ENCODE data around the gene P2RX3.

Gene P2RX3

DNA sequence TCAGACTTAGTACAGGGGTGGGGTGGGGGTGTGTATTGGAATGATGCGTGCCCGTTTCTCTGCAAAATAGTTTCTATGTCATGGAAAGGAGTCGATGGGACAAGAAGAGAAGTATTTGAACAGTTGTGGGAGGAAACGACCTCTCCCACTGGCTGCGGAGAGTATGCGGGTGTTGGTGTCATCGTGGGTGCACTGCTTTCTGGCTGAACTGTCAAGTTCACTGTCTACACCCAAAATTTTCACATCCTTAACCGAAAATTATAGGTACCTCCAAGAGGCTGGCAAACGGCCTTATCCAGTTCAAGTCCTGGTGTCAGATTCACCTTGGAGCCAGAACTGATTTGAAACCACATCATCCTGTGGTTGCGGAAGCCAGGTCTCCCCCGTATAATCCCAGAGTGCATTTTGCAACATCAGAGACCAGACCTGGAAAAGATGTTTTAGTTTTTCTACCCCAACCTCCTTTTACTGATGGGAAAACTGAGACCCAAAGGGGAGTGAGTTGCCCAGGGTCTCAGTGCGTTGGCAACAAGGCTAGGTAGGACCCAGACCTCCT lies 2.0 kb upstream of the P2RX3 start:
- no peak for TF ChIP-seq CREB1 (IDR thresholded peaks at IDR 0.05; ENCODE audit: low read depth)
- TF ChIP-seq RAD21 (IDR thresholded peaks at IDR 0.05; ENCODE audit: low read depth), result no peak
- no peak for TF ChIP-seq EGR1 (IDR thresholded peaks at IDR 0.05)
- no peak for TF ChIP-seq EP300 (IDR thresholded peaks at IDR 0.05; ENCODE audit: borderline replicate concordance)
- no peak for TF ChIP-seq TCF12 (IDR thresholded peaks at IDR 0.05; ENCODE audit: low read depth)
- TF ChIP-seq TEAD4 (IDR thresholded peaks at IDR 0.05), result no peak
- TF ChIP-seq FOXM1 (IDR thresholded peaks at IDR 0.05; ENCODE audit: borderline replicate concordance, low read depth), result no peak
- TF ChIP-seq, protein P1, sequence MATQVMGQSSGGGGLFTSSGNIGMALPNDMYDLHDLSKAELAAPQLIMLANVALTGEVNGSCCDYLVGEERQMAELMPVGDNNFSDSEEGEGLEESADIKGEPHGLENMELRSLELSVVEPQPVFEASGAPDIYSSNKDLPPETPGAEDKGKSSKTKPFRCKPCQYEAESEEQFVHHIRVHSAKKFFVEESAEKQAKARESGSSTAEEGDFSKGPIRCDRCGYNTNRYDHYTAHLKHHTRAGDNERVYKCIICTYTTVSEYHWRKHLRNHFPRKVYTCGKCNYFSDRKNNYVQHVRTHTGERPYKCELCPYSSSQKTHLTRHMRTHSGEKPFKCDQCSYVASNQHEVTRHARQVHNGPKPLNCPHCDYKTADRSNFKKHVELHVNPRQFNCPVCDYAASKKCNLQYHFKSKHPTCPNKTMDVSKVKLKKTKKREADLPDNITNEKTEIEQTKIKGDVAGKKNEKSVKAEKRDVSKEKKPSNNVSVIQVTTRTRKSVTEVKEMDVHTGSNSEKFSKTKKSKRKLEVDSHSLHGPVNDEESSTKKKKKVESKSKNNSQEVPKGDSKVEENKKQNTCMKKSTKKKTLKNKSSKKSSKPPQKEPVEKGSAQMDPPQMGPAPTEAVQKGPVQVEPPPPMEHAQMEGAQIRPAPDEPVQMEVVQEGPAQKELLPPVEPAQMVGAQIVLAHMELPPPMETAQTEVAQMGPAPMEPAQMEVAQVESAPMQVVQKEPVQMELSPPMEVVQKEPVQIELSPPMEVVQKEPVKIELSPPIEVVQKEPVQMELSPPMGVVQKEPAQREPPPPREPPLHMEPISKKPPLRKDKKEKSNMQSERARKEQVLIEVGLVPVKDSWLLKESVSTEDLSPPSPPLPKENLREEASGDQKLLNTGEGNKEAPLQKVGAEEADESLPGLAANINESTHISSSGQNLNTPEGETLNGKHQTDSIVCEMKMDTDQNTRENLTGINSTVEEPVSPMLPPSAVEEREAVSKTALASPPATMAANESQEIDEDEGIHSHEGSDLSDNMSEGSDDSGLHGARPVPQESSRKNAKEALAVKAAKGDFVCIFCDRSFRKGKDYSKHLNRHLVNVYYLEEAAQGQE (IDR thresholded peaks at IDR 0.05; ENCODE audit: low read depth), result no peak
- TF ChIP-seq YY1 (IDR thresholded peaks at IDR 0.05; ENCODE audit: low read depth), result no peak
- TF ChIP-seq, protein P2, sequence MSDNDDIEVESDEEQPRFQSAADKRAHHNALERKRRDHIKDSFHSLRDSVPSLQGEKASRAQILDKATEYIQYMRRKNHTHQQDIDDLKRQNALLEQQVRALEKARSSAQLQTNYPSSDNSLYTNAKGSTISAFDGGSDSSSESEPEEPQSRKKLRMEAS (IDR thresholded peaks at IDR 0.05), result no peak

DNA sequence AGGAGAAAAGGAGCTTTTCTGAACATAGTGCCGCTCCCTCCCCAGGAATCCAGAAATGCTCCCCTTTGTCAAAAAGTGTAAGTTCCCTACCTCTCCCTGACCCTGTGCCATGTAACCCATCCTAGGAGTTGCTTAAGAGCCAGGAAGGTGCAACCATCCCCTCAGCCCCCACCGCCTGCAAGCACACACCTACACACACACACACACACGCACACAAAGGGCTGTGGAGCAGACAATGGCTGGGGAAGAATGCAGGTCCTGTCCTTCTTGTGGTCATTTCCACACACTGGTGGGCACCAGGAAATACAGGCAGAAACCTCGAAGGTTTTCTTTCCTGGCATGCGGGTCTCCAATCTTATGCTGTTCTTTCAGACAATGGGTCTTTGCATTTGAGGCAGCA lies 1.2 kb downstream of the P2RX3 start:
- no peak for TF ChIP-seq ZBTB7A (IDR thresholded peaks at IDR 0.05; ENCODE audit: low read depth)
- TF ChIP-seq, protein P2 (IDR thresholded peaks at IDR 0.05), result no peak
- TF ChIP-seq NFIC (IDR thresholded peaks at IDR 0.05), result no peak
- no peak for TF ChIP-seq CREB1 (IDR thresholded peaks at IDR 0.05; ENCODE audit: low read depth)
- TF ChIP-seq, protein P1 (IDR thresholded peaks at IDR 0.05; ENCODE audit: low read depth), result no peak
- no peak for TF ChIP-seq TEAD4 (IDR thresholded peaks at IDR 0.05)

DNA sequence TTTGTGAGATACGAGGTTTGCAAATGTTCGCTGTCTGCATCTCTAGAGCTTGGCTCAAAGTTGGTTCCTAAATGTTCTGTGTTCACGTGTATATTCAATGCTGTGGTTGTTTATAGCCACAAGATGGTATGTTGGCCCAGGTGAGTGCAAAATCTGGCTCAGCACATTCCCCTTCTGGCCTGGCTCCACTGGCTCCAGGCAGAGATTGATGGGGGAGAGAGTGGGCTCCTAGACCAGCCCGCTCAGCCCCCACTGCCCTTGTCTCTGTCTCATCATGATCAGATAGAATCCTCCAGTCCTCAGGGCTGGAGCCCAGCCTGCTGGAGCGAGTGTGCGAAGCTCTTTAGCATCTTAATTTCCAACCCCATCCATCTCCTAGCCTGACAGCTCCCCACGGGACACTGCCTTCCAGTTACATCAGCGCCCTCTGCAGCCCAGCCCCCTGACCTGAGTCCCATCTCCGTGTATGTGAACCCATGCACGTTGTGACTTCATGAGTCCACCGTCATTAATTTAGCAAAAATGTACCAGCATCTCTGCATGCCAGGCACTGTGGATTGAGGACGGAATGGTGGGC lies 2.0 kb downstream of the P2RX3 start:
- no peak for TF ChIP-seq CREB1 (IDR thresholded peaks at IDR 0.05; ENCODE audit: low read depth)
- no peak for TF ChIP-seq EP300 (IDR thresholded peaks at IDR 0.05; ENCODE audit: borderline replicate concordance)
- TF ChIP-seq, protein P2 (IDR thresholded peaks at IDR 0.05), result no peak
- no peak for TF ChIP-seq YY1 (IDR thresholded peaks at IDR 0.05; ENCODE audit: low read depth)
- TF ChIP-seq RAD21 (IDR thresholded peaks at IDR 0.05; ENCODE audit: low read depth), result peak; percentile 31
- TF ChIP-seq ZBTB7A (IDR thresholded peaks at IDR 0.05; ENCODE audit: low read depth), result no peak
- TF ChIP-seq NFIC (IDR thresholded peaks at IDR 0.05), result no peak

DNA sequence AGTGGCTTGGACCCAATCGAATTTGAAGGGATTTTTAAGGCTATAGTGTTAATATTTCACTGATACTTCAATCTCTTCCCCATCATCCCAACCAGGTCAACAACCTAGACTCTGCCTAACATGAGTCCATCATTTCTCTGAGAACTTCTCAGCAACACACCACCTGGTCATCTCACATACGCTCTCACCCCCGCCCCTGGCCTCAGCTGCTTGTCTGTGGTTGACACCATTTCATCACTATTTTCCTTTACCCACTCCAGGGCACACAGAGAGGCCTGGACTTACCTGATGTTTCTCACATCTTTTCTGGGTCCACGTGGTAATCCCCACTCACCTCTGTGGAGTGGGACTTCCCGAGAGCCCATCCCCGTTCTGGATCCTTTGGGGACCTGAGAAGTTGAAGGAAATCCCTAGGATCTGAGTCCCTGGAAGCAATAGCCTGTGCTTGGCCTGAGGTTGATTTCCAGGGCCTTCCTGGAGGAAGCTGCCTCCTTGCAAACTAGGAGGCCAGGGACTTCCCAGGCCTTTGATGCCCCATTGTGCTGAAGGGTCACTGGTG lies 3.2 kb downstream of the P2RX3 start:
- no peak for TF ChIP-seq CREB1 (IDR thresholded peaks at IDR 0.05; ENCODE audit: low read depth)
- TF ChIP-seq TEAD4 (IDR thresholded peaks at IDR 0.05), result no peak
- TF ChIP-seq, protein P2 (IDR thresholded peaks at IDR 0.05), result no peak
- TF ChIP-seq TAF1 (IDR thresholded peaks at IDR 0.05; ENCODE audit: low read depth), result no peak
- TF ChIP-seq FOXM1 (IDR thresholded peaks at IDR 0.05; ENCODE audit: borderline replicate concordance, low read depth), result no peak

DNA sequence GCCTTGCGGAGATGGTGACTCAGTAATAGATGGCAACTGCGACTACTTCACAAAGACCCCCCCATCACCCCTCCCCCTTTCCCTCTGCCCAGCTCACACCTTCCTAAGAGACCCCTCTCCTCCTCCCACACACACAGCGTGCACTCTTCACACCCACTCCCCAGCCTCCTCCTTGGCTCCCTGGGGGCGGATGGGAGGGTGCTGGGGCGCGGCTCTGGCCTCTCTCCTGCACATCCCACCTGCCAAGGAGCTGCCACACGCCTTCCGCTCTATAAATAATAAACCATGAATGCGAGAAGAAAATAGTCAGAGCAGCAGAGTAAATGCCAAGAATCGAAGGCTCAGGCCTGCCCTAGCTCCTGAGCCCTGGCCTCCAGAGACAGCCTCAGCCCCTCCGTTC lies 4.5 kb downstream of the P2RX3 start:
- no peak for TF ChIP-seq CREB1 (IDR thresholded peaks at IDR 0.05; ENCODE audit: low read depth)
- TF ChIP-seq CEBPB (IDR thresholded peaks at IDR 0.05), result no peak
- TF ChIP-seq YY1 (IDR thresholded peaks at IDR 0.05; ENCODE audit: low read depth), result no peak
- no peak for TF ChIP-seq TAF1 (IDR thresholded peaks at IDR 0.05; ENCODE audit: low read depth)
- no peak for TF ChIP-seq NFIC (IDR thresholded peaks at IDR 0.05)
- no peak for TF ChIP-seq TCF12 (IDR thresholded peaks at IDR 0.05; ENCODE audit: low read depth)
- TF ChIP-seq ZBTB7A (IDR thresholded peaks at IDR 0.05; ENCODE audit: low read depth), result no peak
- no peak for TF ChIP-seq EGR1 (IDR thresholded peaks at IDR 0.05)
- TF ChIP-seq TEAD4 (IDR thresholded peaks at IDR 0.05), result no peak
- TF ChIP-seq, protein P3, sequence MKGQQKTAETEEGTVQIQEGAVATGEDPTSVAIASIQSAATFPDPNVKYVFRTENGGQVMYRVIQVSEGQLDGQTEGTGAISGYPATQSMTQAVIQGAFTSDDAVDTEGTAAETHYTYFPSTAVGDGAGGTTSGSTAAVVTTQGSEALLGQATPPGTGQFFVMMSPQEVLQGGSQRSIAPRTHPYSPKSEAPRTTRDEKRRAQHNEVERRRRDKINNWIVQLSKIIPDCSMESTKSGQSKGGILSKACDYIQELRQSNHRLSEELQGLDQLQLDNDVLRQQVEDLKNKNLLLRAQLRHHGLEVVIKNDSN (IDR thresholded peaks at IDR 0.05), result no peak
- TF ChIP-seq FOXM1 (IDR thresholded peaks at IDR 0.05; ENCODE audit: borderline replicate concordance, low read depth), result no peak
- no peak for TF ChIP-seq EP300 (IDR thresholded peaks at IDR 0.05; ENCODE audit: borderline replicate concordance)

DNA sequence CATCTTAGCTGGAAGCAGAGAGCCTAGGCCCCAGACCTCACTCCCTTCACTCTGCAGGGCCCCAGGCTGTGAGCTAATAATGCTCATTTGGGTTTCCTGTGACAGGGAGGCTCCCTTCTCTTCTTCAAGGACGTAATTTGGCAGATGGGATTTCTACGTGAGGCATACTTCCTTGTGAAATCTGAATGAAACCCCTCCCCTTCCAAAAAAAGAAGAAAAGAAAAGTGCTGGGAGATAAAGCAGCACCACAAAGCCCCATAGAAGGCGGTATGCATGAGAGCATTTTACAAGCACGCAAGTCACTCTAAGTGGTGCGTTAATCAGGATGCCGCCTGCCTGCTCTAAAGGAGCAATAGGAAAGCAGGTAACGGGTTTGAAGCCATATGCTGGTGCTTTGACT lies 5.7 kb downstream of the P2RX3 start:
- TF ChIP-seq, protein P1 (IDR thresholded peaks at IDR 0.05; ENCODE audit: low read depth), result no peak
- TF ChIP-seq CREB1 (IDR thresholded peaks at IDR 0.05; ENCODE audit: low read depth), result no peak
- no peak for TF ChIP-seq TCF12 (IDR thresholded peaks at IDR 0.05; ENCODE audit: low read depth)
- no peak for TF ChIP-seq CEBPB (IDR thresholded peaks at IDR 0.05)
- no peak for TF ChIP-seq EP300 (IDR thresholded peaks at IDR 0.05; ENCODE audit: borderline replicate concordance)
- no peak for TF ChIP-seq EGR1 (IDR thresholded peaks at IDR 0.05)
- TF ChIP-seq RAD21 (IDR thresholded peaks at IDR 0.05; ENCODE audit: low read depth), result no peak
- no peak for TF ChIP-seq NFIC (IDR thresholded peaks at IDR 0.05)
- no peak for TF ChIP-seq TEAD4 (IDR thresholded peaks at IDR 0.05)
- TF ChIP-seq, protein P2 (IDR thresholded peaks at IDR 0.05), result no peak
- no peak for TF ChIP-seq YY1 (IDR thresholded peaks at IDR 0.05; ENCODE audit: low read depth)
- no peak for TF ChIP-seq ZBTB7A (IDR thresholded peaks at IDR 0.05; ENCODE audit: low read depth)
- no peak for TF ChIP-seq FOXM1 (IDR thresholded peaks at IDR 0.05; ENCODE audit: borderline replicate concordance, low read depth)
- TF ChIP-seq, protein P3 (IDR thresholded peaks at IDR 0.05), result no peak
